ENCODE results near the gene PTPRD.
A peak's percentile ranks its signal among the peaks of the same experiment; 100 is the strongest.

Gene PTPRD

GRCh38 chr9:8876303-8876702, 1736.5 kb downstream of the PTPRD start:
- TF ChIP-seq CTCF (IDR thresholded peaks at IDR 0.05; ENCODE audit: low read depth, low read length, missing control alignments), result no peak
- in situ Hi-C loops (cut with HindIII; ENCODE audit: low sequenced_read_pairs), result no loop called here
- H3K4me3 ChIP-seq (ENCODE audit: low read depth, low read length), result no peak overlapping the region

GRCh38 chr9:8874482-8874881, 1738.3 kb downstream of the PTPRD start:
- TF ChIP-seq CTCF (IDR thresholded peaks at IDR 0.05; ENCODE audit: low read depth, low read length, missing control alignments), result no peak
- no peak for DNase-seq (ENCODE audit: low read depth)
- in situ Hi-C loops (cut with HindIII; ENCODE audit: low sequenced_read_pairs), result no loop called here
- H3K4me3 ChIP-seq (ENCODE audit: low read depth, low read length), result no peak overlapping the region

More at GRCh38 chr9:8876303-8876702, 1736.5 kb downstream of the PTPRD start:
- DNase-seq (ENCODE audit: low read depth), result no peak

GRCh38 chr9:8872802-8873201, 1740.0 kb downstream of the PTPRD start:
- no peak overlapping the region for H3K4me3 ChIP-seq (ENCODE audit: low read depth, low read length)
- in situ Hi-C loops (cut with HindIII; ENCODE audit: low sequenced_read_pairs), result no loop called here
- no peak for TF ChIP-seq CTCF (IDR thresholded peaks at IDR 0.05; ENCODE audit: low read depth, low read length, missing control alignments)
- DNase-seq (ENCODE audit: low read depth), result peak; percentile 63

- in situ Hi-C loops (cut with HindIII; ENCODE audit: low sequenced_read_pairs), result no loop called here
- TF ChIP-seq CTCF (IDR thresholded peaks at IDR 0.05; ENCODE audit: low read depth, low read length, missing control alignments), result no peak
- no peak for DNase-seq (ENCODE audit: low read depth)
- no peak overlapping the region for H3K4me3 ChIP-seq (ENCODE audit: low read depth, low read length)
Measured at GRCh38 chr9:8871796-8872445, 1740.9 kb downstream of the PTPRD start.

GRCh38 chr9:8871396-8871795, 1741.4 kb downstream of the PTPRD start:
- no peak for DNase-seq (ENCODE audit: low read depth)
- no peak overlapping the region for H3K4me3 ChIP-seq (ENCODE audit: low read depth, low read length)
- in situ Hi-C loops (cut with HindIII; ENCODE audit: low sequenced_read_pairs), result no loop called here
- TF ChIP-seq CTCF (IDR thresholded peaks at IDR 0.05; ENCODE audit: low read depth, low read length, missing control alignments), result no peak

- DNase-seq (ENCODE audit: low read depth), result no peak
- H3K4me3 ChIP-seq (ENCODE audit: low read depth, low read length), result no peak overlapping the region
- in situ Hi-C loops (cut with HindIII; ENCODE audit: low sequenced_read_pairs), result no loop called here
- TF ChIP-seq CTCF (IDR thresholded peaks at IDR 0.05; ENCODE audit: low read depth, low read length, missing control alignments), result no peak
Measured at GRCh38 chr9:8869812-8870211, 1743.0 kb downstream of the PTPRD start.
